H1 (cell line): Measurements from ENCODE around the gene GLUL. TPM values are rescaled to one million over a fixed set of nuclear protein-coding genes. Genes with fewer than 3 reads are reported as not detected.

Source experiments
- CTCF ChIA-PET: fragments of 300-600 bp; sonication (Branson Sonifier 250); formaldehyde crosslinking; loops from one replicate; lab custom pipeline; 2021; ENCODE audit not compliant: partially characterized antibody; lab: Charles Lee
- POLR2A ChIA-PET: fragments of 300-600 bp; sonication (Branson Sonifier 250); formaldehyde crosslinking; loops from one replicate; lab custom pipeline; 2021; ENCODE audit warnings: inconsistent platforms; ENCODE audit not compliant: partially characterized antibody; lab: Charles Lee
- DNase-seq, 2 experiments: peaks; one replicate each; pipeline versions ENCODE4 v3.0.0 to v3.0.0-alpha.2; 2010 to 2022; ENCODE audit warnings: low spot score in 2 of 2, low read depth in 1 of 2, mixed read lengths in 1 of 2
- FAIRE-seq: peaks from 2 replicates; lab custom pipeline; 2011; peaks lifted over from hg19 to GRCh38; lab: Jason Lieb, UNC
- H2AFZ ChIP-seq: 2 replicates; pipeline ENCODE4 v1.8.1; 2012; ENCODE audit warnings: low read length, inconsistent platforms
- H2AK5ac ChIP-seq: 2 replicates; pipeline ENCODE4 v1.6.1; 2013; ENCODE audit warnings: low read depth, low read length
- H2BK120ac ChIP-seq: replicated peaks from 2 replicates; pipeline ENCODE3; 2013; ENCODE audit warnings: low read depth, low read length, inconsistent platforms
- H2BK12ac ChIP-seq: 2 replicates; pipeline ENCODE4 v1.6.1; 2013; ENCODE audit warnings: low read depth, low read length
- H2BK15ac ChIP-seq: 2 replicates; pipeline ENCODE4 v1.6.1; 2013; ENCODE audit warnings: low read length
- H2BK20ac ChIP-seq: 2 replicates; pipeline ENCODE4 v1.6.1; 2013; ENCODE audit warnings: low read length
- H2BK5ac ChIP-seq: 2 replicates; pipeline ENCODE4 v1.6.1; 2013; ENCODE audit warnings: low read depth, low read length
- H3K14ac ChIP-seq: 2 replicates; pipeline ENCODE4 v1.6.1; 2013; ENCODE audit warnings: inconsistent platforms; ENCODE audit not compliant: insufficient read length
- H3K18ac ChIP-seq: 2 replicates; pipeline ENCODE4 v1.6.1; 2013; ENCODE audit warnings: low read length; ENCODE audit errors: extremely low read depth
- H3K23ac ChIP-seq: 2 replicates; pipeline ENCODE4 v1.6.1; 2013; ENCODE audit warnings: inconsistent platforms; ENCODE audit not compliant: insufficient read length
- H3K23me2 ChIP-seq: 2 replicates; pipeline ENCODE4 v1.6.1; 2013; ENCODE audit warnings: low read depth, low read length
- H3K27ac ChIP-seq: 2 replicates; pipeline ENCODE4 v1.6.1; 2011; ENCODE audit warnings: low read depth, low read length, inconsistent platforms
- H3K27me3 ChIP-seq, 4 experiments: replicated peaks in 1 of 4; 1 replicate in 1 of 4; 2 replicates in 3 of 4; pipeline versions ENCODE4 v1.6.1 to v1.8.1; 2011 to 2013; ENCODE audit warnings: low read length in 3 of 4, mild to moderate bottlenecking in 3 of 4, inconsistent platforms in 2 of 4, mixed read lengths in 2 of 4, moderate library complexity in 1 of 4; ENCODE audit not compliant: control insufficient read depth in 3 of 4, insufficient read depth in 3 of 4; ENCODE audit errors: extremely low read depth in 1 of 4
- H3K36me3 ChIP-seq, 4 experiments: 2 replicates each; pipeline versions ENCODE4 v1.6.1 to v1.8.1; 2011 to 2013; ENCODE audit warnings: mild to moderate bottlenecking in 4 of 4, low read length in 3 of 4, moderate library complexity in 2 of 4, control low read depth in 1 of 4, inconsistent platforms in 1 of 4; ENCODE audit not compliant: insufficient read depth in 4 of 4, control insufficient read depth in 2 of 4
- H3K4ac ChIP-seq: replicated peaks from 2 replicates; pipeline ENCODE3; 2013; ENCODE audit warnings: low read length, low read depth, mixed read lengths, inconsistent platforms; ENCODE audit not compliant: insufficient read length
- H3K4me1 ChIP-seq, 4 experiments: replicated peaks in 1 of 4; 1 replicate in 1 of 4; 2 replicates in 3 of 4; pipeline versions ENCODE4 v1.6.1 to v1.8.1; 2011 to 2013; ENCODE audit warnings: low read length in 3 of 4, inconsistent platforms in 2 of 4, mixed read lengths in 1 of 4; ENCODE audit not compliant: insufficient read depth in 4 of 4, control insufficient read depth in 3 of 4
- H3K4me2 ChIP-seq, 2 experiments: 2 replicates each; pipeline versions ENCODE4 v1.6.1 to v1.8.1; 2011 to 2013; ENCODE audit warnings: low read depth in 2 of 2, low read length in 2 of 2, control low read depth in 1 of 2, inconsistent platforms in 1 of 2, mild to moderate bottlenecking in 1 of 2; ENCODE audit not compliant: insufficient read depth in 1 of 2
- H3K4me3 ChIP-seq, 4 experiments: fragments of 200-600, 300-600 bp in 1 of 4; sonication (generic), shearing (Covaris generic), sonication (Bioruptor Twin) in 1 of 4; 2 replicates each; pipeline versions ENCODE4 v1.5.1 to v1.8.1; 2011 to 2016; ENCODE audit warnings: low read length in 4 of 4, low read depth in 3 of 4, control low read depth in 2 of 4, inconsistent platforms in 2 of 4, mild to moderate bottlenecking in 2 of 4, mixed read lengths in 1 of 4, moderate library complexity in 1 of 4; ENCODE audit not compliant: insufficient read depth in 2 of 4; ENCODE audit errors: extremely low read depth in 1 of 4
- H3K56ac ChIP-seq: replicated peaks from 2 replicates; pipeline ENCODE3; 2013; ENCODE audit warnings: low read depth, mild to moderate bottlenecking, mixed read lengths, low read length, inconsistent platforms; ENCODE audit not compliant: insufficient read length
- H3K79me1 ChIP-seq: 2 replicates; pipeline ENCODE4 v1.6.1; 2013; ENCODE audit warnings: low read depth, low read length, control low read depth
- H3K79me2 ChIP-seq, 2 experiments: 2 replicates each; pipeline versions ENCODE4 v1.6.1 to v1.8.1; 2012 to 2013; ENCODE audit warnings: low read length in 2 of 2, mild to moderate bottlenecking in 2 of 2, inconsistent platforms in 1 of 2; ENCODE audit not compliant: insufficient read depth in 2 of 2, control insufficient read depth in 1 of 2
- H3K9ac ChIP-seq, 4 experiments: replicated peaks in 1 of 4; 1 replicate in 1 of 4; 2 replicates in 3 of 4; pipeline versions ENCODE4 v1.6.1 to v1.8.1; 2011 to 2013; ENCODE audit warnings: low read depth in 3 of 4, low read length in 3 of 4, control low read depth in 2 of 4, mild to moderate bottlenecking in 2 of 4, moderate library complexity in 2 of 4, inconsistent platforms in 1 of 4; ENCODE audit errors: extremely low read depth in 1 of 4
- H3K9me3 ChIP-seq, 2 experiments: 2 replicates each; pipeline versions ENCODE4 v1.6.1 to v1.8.1; 2012 to 2013; ENCODE audit warnings: mild to moderate bottlenecking in 2 of 2, moderate library complexity in 2 of 2, control low read depth in 1 of 2, inconsistent platforms in 1 of 2, low read depth in 1 of 2, low read length in 1 of 2, mixed read lengths in 1 of 2; ENCODE audit not compliant: insufficient read depth in 2 of 2
- H4K20me1 ChIP-seq, 2 experiments: replicated peaks in 1 of 2; 2 replicates each; pipeline versions ENCODE3 to v1.8.1; 2011 to 2013; ENCODE audit warnings: inconsistent platforms in 2 of 2, low read length in 2 of 2, mild to moderate bottlenecking in 1 of 2; ENCODE audit not compliant: insufficient read depth in 2 of 2, control insufficient read depth in 1 of 2
- H4K5ac ChIP-seq: 2 replicates; pipeline ENCODE4 v1.6.1; 2013; ENCODE audit warnings: low read length, low read depth, mixed read lengths, inconsistent platforms; ENCODE audit not compliant: insufficient read length
- H4K8ac ChIP-seq: 2 replicates; pipeline ENCODE4 v1.8.0; 2013; ENCODE audit warnings: mild to moderate bottlenecking, moderate library complexity, low read length, inconsistent platforms; ENCODE audit not compliant: insufficient read depth; ENCODE audit errors: extremely low read depth
- H4K91ac ChIP-seq: replicated peaks from 2 replicates; pipeline ENCODE3; 2013; ENCODE audit warnings: low read length, mixed read lengths, inconsistent platforms; ENCODE audit not compliant: insufficient read length
- RAD21 ChIP-seq, 2 experiments: IDR thresholded peaks in 1 of 2; conservative IDR thresholded peaks in 1 of 2; 2 replicates each; pipeline ENCODE4 v1.6.1; 2011; ENCODE audit warnings: low read depth in 2 of 2, low read length in 2 of 2, improper control_type of control experiment in 1 of 2, inconsistent platforms in 1 of 2, mild to moderate bottlenecking in 1 of 2, moderate library complexity in 1 of 2
- WGBS, 2 experiments: shearing (Covaris generic) in 1 of 2; methylation state at CpG; one replicate each; pipeline versions ENCODE4 v1.1.6 to v1.1.7; 2013 to 2015; ENCODE audit warnings: low lambda C conversion rate in 2 of 2, mixed read lengths in 2 of 2, inconsistent platforms in 1 of 2, low coverage in 1 of 2, missing lambda C conversion rate in 1 of 2; ENCODE audit not compliant: insufficient replicate concordance in 2 of 2, insufficient coverage in 1 of 2, insufficient read length in 1 of 2; ENCODE audit errors: extremely low coverage in 1 of 2, missing lambda C conversion rate in 1 of 2; 5-methylcytosine and 5-hydroxymethylcytosine counted together
- polyA plus RNA-seq, 7 experiments: library from polyadenylated mRNA; depleted of rRNA in 3 of 7; stranded (reverse) in 5 of 7; unstranded in 2 of 7; fragments of >200 nt in 5 of 7; fragments of 200-250 nt in 2 of 7; gene quantifications; 1 replicate in 5 of 7; 2 replicates in 1 of 7; 4 replicates in 1 of 7; pipeline versions ENCODE4 v1.2.1 to v1.2.3, GENCODE V29; 2011 to 2013; ENCODE audit warnings: missing spikeins in 2 of 7, mixed read lengths in 2 of 7
- total RNA-seq: library from RNA; stranded (reverse); fragmentation: NEBNext Ultra II Directional; extraction: Animal tissue kit (Norgen Biotek cat#: 25700); gene quantifications from 2 replicates; pipeline ENCODE4 v1.2.1, GENCODE V29; 2021
- TF ChIP-seq, protein P1 (sequence below): IDR thresholded peaks from 2 replicates; pipeline ENCODE4 v1.6.1; 2011; ENCODE audit warnings: low read length, improper control_type of control experiment
- TF ChIP-seq, protein P2 (sequence below): IDR thresholded peaks from 2 replicates; pipeline ENCODE4 v1.6.1; 2012; ENCODE audit warnings: inconsistent platforms

Gene GLUL
- total and polyA plus RNA-seq, 2 of the 8 experiments (the other 6 are each of a cell fraction or from before 2014, with no cell fraction given), result 261 to 453 TPM

GRCh38 chr1:182405578-182405977 lies 14.0 kb upstream of the GLUL start:
- no peak for DNase-seq
- no peak overlapping the region for H2AFZ ChIP-seq
- H3K56ac ChIP-seq, result no peak overlapping the region
- no peak overlapping the region for H4K8ac ChIP-seq
- CTCF ChIA-PET, result interaction anchor here (0.6 to 4.0 kb wide), 15 partner anchors 9 to 324 kb away, joined by 3 to 17 read pairs (median 3); no protein-coding TSS in a partner anchor
- H3K18ac ChIP-seq, result no peak overlapping the region
- H2BK120ac ChIP-seq, result no peak overlapping the region
- no peak for FAIRE-seq
- H3K36me3 ChIP-seq, result no peaks in the 10 kb centered on the region
- H3K79me1 ChIP-seq, result no peaks in the 10 kb centered on the region
- H3K23ac ChIP-seq, result no peak overlapping the region
- no peak overlapping the region for H3K9ac ChIP-seq
- H2BK5ac ChIP-seq, result no peak overlapping the region
- TF ChIP-seq, protein P1, sequence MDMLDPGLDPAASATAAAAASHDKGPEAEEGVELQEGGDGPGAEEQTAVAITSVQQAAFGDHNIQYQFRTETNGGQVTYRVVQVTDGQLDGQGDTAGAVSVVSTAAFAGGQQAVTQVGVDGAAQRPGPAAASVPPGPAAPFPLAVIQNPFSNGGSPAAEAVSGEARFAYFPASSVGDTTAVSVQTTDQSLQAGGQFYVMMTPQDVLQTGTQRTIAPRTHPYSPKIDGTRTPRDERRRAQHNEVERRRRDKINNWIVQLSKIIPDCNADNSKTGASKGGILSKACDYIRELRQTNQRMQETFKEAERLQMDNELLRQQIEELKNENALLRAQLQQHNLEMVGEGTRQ, result no peak
- no peak for TF ChIP-seq RAD21 (IDR thresholded peaks at IDR 0.05 in 1 of 2, conservative IDR thresholded peaks at IDR 0.05 in 1 of 2; ENCODE audit: low read depth in 2 of 2, low read length in 2 of 2)
- TF ChIP-seq, protein P2, sequence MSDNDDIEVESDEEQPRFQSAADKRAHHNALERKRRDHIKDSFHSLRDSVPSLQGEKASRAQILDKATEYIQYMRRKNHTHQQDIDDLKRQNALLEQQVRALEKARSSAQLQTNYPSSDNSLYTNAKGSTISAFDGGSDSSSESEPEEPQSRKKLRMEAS, result no peak
- H3K4me1 ChIP-seq, result peaks cover 0 to 5% (median 0%) of the 10 kb centered on the region in 4 experiments; a peak in 1 of 7 replicates
- no peaks in the 10 kb centered on the region for H3K23me2 ChIP-seq
- no peaks in the 10 kb centered on the region for H3K27me3 ChIP-seq
- no peak overlapping the region for H2BK12ac ChIP-seq
- POLR2A ChIA-PET, result interaction anchor here (1.0 to 1.2 kb wide), 2 partner anchors 12 kb away, joined by 3 to 4 read pairs; no protein-coding TSS in a partner anchor
- H3K4me2 ChIP-seq, result no peak overlapping the region
- H3K27ac ChIP-seq, result no peak overlapping the region
- no peaks in the 10 kb centered on the region for H3K79me2 ChIP-seq
- H2AK5ac ChIP-seq, result no peak overlapping the region
- H4K20me1 ChIP-seq, result no peaks in the 10 kb centered on the region
- no peak overlapping the region for H2BK15ac ChIP-seq
- H4K5ac ChIP-seq, result no peak overlapping the region
- no peak overlapping the region for H2BK20ac ChIP-seq
- H3K4ac ChIP-seq, result no peak overlapping the region
- H4K91ac ChIP-seq, result no peak overlapping the region
- no peak overlapping the region for H3K14ac ChIP-seq
- no peaks in the 10 kb centered on the region for H3K9me3 ChIP-seq
- H3K4me3 ChIP-seq, result no peak overlapping the region
- 100% methylated on average over 1 of the region's 1 CpG; no CpG with 5 or more reads in 1 of the 2 experiments for WGBS, 2 experiments
